Stimulated activated CD4-positive, alpha-beta T cell treated with anti-CD3 and anti-CD28 coated beads, Interleukin-1b, Interleukin-23, amount 100 ng/mL, for 1 hour (primary cell): ENCODE measurements around the gene PDGFD.

Experiments
- DNase-seq, 2 donors: peaks; one replicate each; pipeline ENCODE4 v3.0.0-alpha.2; 2020; ENCODE audit warnings: low read depth in 2 of 2

PDGFD gene

GRCh38 chr11:104000798-104001197 is 163.1 kb downstream of the PDGFD start:
- no peak for DNase-seq

- no peak for DNase-seq
Measured at GRCh38 chr11:103998826-103999508, 165.0 kb downstream of the PDGFD start.

DNA sequence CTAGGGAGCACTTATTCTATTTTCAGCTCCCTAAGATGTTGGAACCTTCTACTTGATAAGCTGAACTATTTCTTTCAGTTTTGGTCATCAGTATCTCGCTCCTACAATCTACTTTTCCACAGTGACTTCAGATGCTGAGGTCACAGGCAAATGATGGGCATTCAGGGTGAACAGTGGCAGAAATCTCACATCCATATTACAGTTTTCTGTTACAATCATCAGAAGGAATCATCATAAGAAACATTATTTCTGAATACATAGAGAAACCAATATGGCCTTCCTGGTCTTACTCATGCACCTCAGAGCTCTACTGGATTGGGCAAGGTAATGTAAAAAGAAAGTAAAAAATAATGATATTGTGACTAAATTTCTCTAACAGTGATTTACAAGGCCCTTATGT is 166.9 kb downstream of the PDGFD start:
- no peak for DNase-seq

DNA sequence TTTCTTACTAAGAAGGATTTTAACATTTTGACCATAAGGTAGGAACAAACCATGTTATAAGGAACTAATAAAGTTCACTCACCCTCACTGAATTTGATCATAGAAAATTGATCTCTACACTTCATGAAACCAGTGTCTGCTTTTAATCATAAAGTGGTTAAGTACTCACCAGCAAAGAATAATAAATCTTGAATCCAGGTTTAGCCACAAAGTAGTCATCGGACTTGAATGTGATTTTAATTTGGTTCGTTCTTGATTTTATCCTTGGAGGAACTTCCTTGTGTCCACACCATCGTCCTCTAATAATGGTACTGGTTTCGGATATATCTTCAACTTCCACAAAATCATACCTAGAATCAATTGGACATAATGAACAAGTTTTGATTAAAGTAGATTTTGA is 168.1 kb downstream of the PDGFD start:
- no peak for DNase-seq

- DNase-seq, result no peak
Measured at GRCh38 chr11:103994518-103994917, 169.4 kb downstream of the PDGFD start.

- no peak for DNase-seq
Measured at GRCh38 chr11:103994094-103994493, 169.9 kb downstream of the PDGFD start.

GRCh38 chr11:103993507-103993906 is 170.4 kb downstream of the PDGFD start:
- no peak for DNase-seq

DNA sequence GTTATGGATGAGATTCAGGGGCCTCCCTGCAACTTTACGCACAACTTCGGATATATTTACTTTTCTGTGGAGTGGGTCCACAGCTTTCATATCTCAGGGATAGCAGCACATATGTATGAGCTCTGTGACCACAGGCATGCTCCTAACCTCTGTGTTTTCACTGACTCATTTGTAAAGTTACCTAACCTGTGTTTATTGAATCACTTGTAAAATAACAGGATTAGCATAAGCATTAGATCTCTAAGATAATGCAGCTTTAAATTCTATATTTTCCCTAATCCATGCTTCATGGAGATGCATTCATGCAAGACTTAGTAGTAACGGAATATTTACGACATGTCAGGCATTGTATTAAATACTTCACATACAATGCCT is 175.4 kb downstream of the PDGFD start:
- no peak for DNase-seq

DNA sequence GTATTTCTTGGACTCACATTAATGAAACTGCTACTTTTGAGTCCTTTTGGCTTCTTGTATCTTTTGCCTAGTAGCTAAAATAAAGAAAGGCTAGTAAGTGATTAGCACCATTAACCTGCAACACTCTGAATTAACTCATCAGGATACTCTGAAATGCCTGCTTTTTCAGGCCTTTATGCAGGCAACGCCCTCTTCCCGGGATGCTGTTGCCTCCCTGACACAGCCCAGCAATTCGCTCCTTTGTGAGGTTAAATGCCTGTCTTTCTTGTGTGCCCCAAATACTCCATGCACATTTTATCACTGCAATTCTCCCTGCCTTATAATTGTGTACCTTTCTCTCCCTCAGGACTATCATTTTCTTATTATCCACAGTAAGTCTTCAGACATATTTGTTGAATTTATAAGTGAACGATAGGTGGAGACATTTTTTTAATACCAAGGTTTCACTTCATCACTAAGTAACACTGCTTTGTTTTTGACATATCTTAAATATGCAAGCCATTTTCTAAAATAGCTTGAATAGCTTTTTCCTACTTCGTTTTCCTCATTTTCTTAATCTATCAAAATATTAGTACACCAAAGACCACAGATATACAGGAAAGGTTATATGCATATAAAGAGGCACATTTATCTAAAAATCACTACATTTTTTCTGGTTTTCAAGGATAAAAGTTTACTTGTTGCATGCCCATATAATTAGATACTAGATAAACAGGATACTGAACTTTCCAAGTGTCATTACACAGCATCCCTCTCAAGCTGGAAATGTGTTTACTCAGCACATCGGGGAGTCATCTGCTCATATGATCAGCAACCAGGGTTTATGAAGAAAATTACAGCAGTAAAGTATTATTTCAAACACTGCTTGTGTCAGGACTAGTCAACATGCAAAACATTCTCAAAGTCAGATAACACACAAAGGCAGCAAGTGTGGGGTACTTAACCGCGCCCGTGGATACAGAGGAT is 176.0 kb downstream of the PDGFD start:
- DNase-seq, result no peak

DNA sequence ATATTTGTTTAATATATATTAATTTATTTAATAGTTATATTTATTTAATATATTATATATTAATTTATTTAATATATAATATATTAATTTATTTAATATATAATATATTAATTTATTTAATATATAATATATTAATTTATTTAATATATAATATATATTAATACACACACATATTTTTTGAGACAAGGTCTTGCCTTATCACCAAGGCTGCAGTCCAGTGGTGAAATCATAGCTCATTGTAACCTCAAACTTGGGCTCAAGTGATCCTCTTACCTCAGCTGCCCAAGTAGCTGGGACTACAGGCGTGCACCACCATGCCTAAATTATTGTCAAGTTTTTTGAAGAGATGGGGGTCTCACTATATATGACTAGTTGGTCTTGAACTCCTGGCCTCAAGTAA is 178.9 kb downstream of the PDGFD start:
- DNase-seq, result no peak

GRCh38 chr11:103980108-103980507 is 183.8 kb downstream of the PDGFD start:
- DNase-seq, result no peak

- DNase-seq, result no peak
Measured at GRCh38 chr11:103978616-103979595, 185.0 kb downstream of the PDGFD start.

GRCh38 chr11:103972013-103972412 is 191.9 kb downstream of the PDGFD start:
- no peak for DNase-seq

DNA sequence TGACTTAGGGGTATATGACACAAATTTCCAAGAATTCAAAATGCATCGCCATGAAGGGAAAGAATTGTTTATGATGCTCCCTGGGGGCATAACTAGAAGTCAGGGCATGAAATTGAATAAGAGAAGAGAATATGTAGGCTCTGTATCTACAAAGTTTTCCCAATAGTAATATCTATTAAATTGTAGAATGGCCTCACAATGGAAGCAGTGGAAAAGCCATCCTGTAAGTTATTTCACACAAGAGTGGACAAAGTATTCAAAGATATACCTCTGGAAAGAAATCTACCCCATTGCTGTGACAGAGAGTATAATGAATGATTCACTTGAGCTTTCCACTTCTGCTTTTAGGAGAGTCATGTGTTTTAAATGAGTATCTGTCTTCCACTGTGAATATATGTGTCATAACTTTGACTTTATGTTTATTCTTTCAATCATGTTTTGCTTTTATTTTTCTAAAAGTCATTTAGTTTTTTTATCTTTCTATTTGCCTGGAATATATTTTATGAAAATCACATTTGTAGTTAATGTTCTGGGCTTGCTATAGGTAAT is 193.2 kb downstream of the PDGFD start:
- no peak for DNase-seq

DNA sequence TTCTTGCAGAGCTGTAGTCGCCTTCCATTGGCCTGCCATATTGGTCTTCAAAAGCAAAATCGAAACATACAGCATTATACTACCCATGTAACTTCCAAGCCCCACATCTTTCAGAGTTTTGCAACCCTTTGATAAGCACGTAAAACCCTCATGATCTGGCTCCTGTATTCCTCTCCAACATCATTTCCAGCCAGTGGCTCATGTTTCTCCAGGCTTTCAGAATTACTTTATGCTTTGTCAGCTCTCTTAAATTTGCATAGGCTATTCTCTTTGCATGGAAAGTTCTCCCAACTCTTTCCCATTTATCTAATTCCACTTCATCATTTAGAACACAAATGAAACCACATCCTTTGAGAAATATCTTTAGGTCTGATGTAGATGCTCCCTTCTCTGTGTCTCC is 195.3 kb downstream of the PDGFD start:
- no peak for DNase-seq

GRCh38 chr11:103967985-103968384 is 196.0 kb downstream of the PDGFD start:
- DNase-seq, result no peak

DNA sequence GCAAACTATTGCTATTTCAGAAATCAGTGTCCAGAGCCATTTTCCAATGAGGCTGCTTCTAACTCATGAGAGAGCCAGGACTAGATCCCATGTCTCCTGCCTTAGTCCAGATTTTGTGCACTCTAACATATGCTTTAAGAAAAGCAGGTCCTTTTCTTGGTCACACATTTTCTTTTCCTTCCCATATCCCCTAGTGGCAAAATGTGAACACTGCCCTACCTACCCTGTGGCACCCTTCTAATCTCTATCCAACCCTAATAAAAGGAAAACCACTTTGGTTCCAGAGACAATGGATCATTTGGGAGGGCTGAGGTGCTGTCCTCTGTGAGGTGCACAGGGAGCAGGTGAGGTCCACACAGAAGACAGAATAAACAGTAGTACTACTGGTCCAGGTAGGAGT is 199.6 kb downstream of the PDGFD start:
- no peak for DNase-seq

DNA sequence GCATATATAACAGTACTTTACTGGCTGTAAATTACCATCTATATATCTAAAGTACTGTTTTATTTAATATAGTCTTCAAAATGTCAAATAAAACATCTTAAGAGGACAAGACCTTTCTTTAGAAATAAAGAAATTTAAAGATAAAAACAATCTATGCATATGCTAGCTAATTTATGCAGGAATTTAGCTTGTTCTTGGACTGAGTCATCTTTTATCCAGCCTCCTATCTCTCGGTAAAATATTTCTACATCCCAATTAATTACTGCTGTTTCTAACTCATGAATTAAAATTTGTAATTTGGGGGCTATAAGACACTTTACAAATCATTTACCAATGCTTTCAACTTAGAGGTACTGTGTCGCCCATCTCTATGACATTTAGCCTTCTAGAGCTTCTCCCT is 200.3 kb downstream of the PDGFD start:
- no peak for DNase-seq

DNA sequence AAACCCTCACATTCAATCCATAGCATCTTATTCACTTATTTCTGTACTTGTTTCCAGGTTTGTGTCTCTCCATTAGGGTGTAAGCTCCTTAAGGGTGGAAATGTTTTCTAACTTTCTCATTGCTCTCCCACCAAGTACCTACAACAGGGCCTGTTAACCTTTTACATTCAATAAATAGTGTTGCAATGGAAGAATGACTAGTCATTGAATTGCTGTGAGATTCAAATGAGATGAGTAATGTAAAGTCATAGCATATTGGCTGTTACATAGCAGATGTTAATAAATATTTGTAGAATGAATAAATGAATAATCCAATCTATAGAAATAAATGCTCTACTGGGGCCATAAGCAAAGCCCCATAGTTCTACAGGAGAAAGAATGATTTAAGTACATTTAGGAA is 202.9 kb downstream of the PDGFD start:
- DNase-seq, result no peak

- DNase-seq, result no peak
Measured at GRCh38 chr11:103960108-103960507, 203.8 kb downstream of the PDGFD start.

DNA sequence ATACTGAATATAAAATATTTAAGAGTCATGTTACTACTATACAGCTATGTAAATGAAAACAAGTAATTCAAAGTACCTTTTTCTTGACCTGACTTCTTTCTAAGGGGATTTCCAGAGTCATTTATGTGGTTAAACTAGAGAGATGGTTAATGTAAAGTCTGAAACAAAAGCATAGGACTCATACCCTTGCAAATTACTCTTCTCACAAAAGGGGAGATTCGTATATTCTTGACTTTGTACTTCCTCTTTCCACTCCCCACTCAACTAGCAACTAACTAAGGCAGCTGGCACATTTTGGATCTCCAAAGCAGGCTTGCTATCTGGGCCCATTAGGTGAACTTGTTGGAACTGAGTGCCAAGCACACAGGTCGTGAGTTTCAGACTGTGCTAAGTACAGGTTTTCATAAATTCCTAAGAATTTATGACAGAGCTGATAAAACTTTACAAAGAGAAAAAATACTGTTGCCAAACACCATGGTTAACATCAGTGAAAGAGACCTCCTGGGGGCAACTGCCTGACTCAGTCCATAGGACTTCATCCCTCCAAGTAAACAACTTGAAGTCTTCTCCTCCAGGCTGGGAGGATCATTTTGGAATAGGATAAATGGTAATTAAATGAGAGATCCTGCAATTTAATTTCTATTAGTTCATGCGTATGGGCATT is 204.5 kb downstream of the PDGFD start:
- DNase-seq, result no peak
